ENCODE data around the gene KIF16B.

KIF16B gene

DNA sequence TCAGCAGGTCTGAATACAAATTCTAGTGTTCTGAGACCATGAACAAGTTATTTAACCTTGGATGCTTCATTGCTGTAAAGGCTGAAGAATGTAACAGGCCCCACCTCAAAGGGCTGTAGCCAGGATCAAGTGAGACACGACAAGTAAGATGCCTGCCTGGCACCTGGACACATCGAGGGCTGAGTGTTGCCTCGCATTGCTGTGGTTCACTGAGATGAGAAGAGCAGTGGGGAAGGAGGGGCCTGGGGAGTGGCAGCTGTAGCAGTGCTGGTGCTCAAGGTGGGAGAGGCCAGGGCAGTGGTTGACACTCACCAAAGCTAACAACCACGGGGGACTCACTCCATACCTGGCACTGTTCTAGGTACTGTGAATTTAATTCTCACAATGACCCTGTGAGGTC, 187.8 kb downstream of the KIF16B start:
- Mint-ChIP-seq H3K4me1 (peaks cover 1% of the 10 kb centered on the region), H3K36me3 (peaks cover 16% of the 10 kb centered on the region), H3K27me3 (no peaks in the 10 kb centered on the region), H3K4me3 (no peak overlapping the region), H3K27ac (no peak overlapping the region), H3K9me3 (no peaks in the 10 kb centered on the region)
- no peak for ATAC-seq

DNA sequence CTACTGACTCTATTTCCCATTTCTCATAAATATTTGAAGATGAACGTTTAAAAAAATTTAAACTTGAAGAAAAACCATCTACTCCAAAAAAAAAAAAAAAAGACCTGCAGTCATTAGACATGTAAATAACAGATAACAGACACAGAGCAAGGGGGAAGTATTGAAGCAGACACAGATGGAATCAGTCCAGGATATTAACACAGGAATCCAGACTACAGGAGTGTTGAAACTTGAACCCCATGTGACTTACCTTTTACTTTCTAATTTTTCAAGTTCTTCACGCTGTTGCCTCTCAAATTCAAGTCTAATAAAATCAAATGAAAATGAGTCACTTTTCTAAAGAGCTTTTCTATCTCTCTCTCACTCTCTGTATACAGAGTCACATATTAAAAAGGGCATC, 191.8 kb downstream of the KIF16B start:
- H3K36me3 Mint-ChIP-seq, result peaks cover 42% of the 10 kb centered on the region
- no peaks in the 10 kb centered on the region for H3K27me3 Mint-ChIP-seq
- H3K4me3 Mint-ChIP-seq, result no peak overlapping the region
- no peaks in the 10 kb centered on the region for H3K9me3 Mint-ChIP-seq
- H3K4me1 Mint-ChIP-seq, result no peaks in the 10 kb centered on the region
- H3K27ac Mint-ChIP-seq, result no peak overlapping the region
- ATAC-seq, result no peak

DNA sequence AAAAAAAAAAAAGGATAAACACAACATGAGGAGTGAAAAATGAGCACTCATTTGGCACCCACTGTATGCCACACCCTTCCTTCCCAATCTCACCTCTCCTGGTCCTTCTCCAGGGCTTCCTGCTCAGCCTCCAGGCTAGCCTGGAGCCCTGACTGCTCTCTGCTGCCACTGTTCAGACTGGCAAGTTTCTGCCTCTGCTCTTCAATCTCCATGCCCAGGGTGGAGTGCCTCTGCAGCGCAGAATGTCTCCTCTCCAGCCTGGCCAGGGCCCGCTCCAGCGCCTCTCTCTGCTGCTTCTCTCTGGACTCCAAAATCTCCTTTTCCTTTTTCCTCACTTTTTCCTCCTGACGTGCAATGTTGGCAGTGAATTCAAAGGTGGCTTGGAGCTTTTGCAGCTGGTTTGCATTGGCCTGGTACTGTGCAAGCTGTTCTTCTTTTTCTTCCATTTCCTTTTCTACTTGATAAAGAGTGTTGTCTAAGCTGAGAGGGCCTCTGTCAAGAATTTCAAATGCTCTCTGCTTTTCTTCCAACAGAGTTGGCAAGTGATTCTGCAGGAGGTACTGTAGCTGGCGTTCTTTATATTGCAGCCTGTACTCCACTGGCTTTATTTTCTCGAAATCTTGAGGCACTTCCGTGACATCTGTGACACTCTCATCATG, 194.4 kb downstream of the KIF16B start:
- Mint-ChIP-seq H3K36me3 (peaks cover 67% of the 10 kb centered on the region), H3K4me3 (no peak overlapping the region)
- ATAC-seq, result no peak

DNA sequence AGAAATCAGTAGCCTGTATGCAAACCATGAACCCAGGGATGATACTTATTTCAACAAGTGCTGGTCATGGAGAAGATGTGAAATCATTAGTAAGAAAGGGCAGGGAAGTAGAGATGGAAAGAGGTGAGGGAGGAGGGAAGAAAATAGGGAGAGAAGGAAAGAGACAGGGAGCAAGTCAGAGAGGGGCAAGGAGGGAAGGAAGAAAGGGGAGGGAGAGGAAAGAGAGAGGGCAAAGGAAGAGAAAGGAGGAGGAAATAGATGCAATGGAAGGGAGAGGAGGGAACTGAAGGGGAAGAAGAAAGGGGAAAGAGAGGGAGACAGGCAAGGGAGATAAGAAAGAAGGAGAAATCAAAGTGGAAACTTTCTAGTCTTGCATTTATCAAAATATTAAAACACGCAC, 195.1 kb downstream of the KIF16B start:
- no peak for ATAC-seq
- Mint-ChIP-seq H3K27me3 (no peaks in the 10 kb centered on the region), H3K4me1 (no peaks in the 10 kb centered on the region), H3K9me3 (no peaks in the 10 kb centered on the region), H3K27ac (no peak overlapping the region), H3K36me3 (peaks cover 73% of the 10 kb centered on the region), H3K4me3 (no peak overlapping the region)

More for the DNA sequence above, 194.4 kb downstream of the KIF16B start:
- no peaks in the 10 kb centered on the region for H3K9me3 Mint-ChIP-seq
- H3K4me1 Mint-ChIP-seq, result no peaks in the 10 kb centered on the region
- H3K27ac Mint-ChIP-seq, result no peak overlapping the region
- no peaks in the 10 kb centered on the region for H3K27me3 Mint-ChIP-seq

DNA sequence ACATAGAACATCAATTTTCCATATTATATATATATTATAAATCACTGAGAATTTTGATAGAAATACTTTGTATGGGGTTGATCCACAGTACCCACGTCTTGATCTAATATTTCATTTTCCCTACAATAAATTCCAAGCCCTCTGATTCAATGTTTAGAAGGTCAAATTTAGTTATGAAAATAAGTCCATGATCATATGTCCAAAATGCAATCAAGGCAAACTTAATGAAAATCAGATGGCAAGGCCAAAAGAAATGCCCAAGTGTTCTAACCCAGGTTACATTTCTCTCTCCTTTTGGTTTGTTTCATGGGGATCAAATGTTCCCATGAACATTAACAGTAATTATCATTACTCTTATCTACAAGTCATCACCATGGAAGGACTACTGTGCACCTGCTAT, 203.8 kb downstream of the KIF16B start:
- Mint-ChIP-seq H3K36me3 (peaks cover 76% of the 10 kb centered on the region), H3K4me1 (no peaks in the 10 kb centered on the region)

DNA sequence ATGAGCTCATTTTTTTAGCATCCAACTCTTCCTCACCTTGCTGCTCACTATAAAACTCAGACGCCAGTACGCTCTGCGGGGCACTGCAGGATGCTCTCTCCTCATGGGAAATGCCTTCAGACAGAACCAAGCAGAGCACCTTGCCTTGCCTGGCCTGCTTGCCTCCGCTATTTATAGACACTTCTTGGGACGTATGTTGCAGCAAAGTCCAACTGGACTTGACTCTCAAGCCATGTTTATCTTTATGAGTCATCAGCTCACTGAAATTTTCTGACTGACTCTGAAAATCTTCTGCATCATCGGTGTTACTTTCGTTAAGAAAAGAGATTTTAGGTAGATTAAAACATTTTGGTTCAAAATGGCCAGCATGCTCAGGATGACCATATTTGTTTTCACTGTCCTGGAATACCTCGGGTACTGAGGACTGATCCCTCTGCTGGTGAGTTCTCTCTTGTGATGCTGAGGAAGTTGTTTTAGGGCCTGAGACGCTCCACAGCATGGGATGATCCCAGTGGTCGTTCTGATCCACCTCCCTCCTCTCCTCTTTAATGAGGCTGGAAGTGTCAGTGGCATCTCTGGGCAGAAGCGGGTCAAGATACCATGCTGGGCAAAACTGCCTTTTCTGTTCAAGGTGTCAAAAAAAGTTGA, 204.5 kb downstream of the KIF16B start:
- H3K27me3 Mint-ChIP-seq, result no peaks in the 10 kb centered on the region
- no peaks in the 10 kb centered on the region for H3K9me3 Mint-ChIP-seq
- ATAC-seq, result no peak
- peaks cover 71% of the 10 kb centered on the region for H3K36me3 Mint-ChIP-seq
- H3K4me3 Mint-ChIP-seq, result no peak overlapping the region
- no peaks in the 10 kb centered on the region for H3K4me1 Mint-ChIP-seq
- H3K27ac Mint-ChIP-seq, result no peak overlapping the region

More for the DNA sequence above, 203.8 kb downstream of the KIF16B start:
- H3K9me3 Mint-ChIP-seq, result no peaks in the 10 kb centered on the region
- no peaks in the 10 kb centered on the region for H3K27me3 Mint-ChIP-seq
- ATAC-seq, result no peak
- no peak overlapping the region for H3K27ac Mint-ChIP-seq
- H3K4me3 Mint-ChIP-seq, result no peak overlapping the region

DNA sequence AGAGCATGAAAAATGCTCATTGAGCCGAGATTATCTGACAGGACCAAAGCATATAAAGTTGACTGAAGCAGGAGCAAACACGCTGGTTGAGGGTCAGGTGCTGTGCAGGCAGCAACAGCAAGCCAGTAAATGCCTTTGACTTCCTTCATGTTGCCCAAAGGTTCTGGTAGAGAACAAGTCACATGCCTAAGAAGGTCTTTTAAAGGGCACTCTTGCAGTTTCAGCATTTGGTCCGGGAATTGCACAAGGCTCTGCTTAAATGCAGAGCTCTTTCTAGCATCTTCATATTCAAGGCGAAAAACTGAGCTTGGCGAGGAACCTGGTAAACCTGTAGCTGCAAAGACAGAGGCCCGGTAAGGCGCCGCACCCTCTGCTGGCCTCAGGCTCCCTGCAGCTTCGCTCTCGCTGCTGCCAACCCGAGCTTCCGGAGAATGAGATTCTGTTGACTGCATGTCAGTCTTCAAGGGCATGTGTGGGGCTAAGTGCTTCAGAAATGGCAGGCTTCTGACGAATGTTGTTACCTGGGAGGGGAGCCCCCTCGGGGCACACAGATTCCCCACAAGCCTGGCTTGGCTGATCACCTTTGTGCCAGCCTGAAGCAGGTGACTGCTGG, 205.2 kb downstream of the KIF16B start:
- H3K4me3 Mint-ChIP-seq, result no peak overlapping the region
- H3K4me1 Mint-ChIP-seq, result no peaks in the 10 kb centered on the region
- H3K9me3 Mint-ChIP-seq, result no peaks in the 10 kb centered on the region
- peaks cover 66% of the 10 kb centered on the region for H3K36me3 Mint-ChIP-seq
- no peaks in the 10 kb centered on the region for H3K27me3 Mint-ChIP-seq
- H3K27ac Mint-ChIP-seq, result no peak overlapping the region
- ATAC-seq, result no peak

DNA sequence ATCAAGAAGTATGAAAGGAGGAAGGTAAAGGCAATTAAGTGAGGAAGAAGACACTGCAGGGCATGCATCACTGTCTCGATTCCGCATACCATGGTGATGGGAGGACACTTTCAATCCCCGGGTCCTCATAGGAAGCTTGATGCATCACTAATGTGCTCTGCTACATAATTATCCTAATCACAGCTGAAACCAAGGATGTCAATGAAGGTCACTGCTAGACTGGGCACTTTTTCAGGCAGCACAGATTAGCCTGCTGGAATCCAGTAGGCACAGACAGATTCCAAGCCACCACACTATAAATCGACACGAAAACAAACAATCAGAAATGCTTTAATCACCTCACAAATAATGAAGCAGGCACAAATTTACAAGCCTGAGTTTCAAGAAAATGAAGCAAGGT, 206.7 kb downstream of the KIF16B start:
- Mint-ChIP-seq H3K9me3 (no peaks in the 10 kb centered on the region), H3K27me3 (no peaks in the 10 kb centered on the region)
- no peak for ATAC-seq

DNA sequence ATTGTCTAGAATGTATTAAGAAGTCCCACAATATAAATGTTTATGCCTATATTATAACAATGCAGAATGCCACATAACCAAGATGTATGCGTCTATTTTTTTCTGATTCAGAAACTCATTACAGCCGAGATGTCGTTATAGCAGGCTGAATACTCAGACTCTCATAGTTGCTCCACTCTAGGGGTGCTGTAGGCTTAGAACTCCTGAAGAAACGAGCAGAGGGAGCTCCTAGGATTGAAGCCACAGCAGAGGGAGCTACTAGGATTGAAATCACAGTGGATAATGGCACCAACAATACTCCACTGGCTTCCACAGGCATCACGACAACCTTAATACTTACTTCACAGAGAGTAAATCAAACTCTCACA, 208.9 kb downstream of the KIF16B start:
- H3K36me3 Mint-ChIP-seq, result peaks cover 43% of the 10 kb centered on the region
- H3K27me3 Mint-ChIP-seq, result no peaks in the 10 kb centered on the region
- no peaks in the 10 kb centered on the region for H3K4me1 Mint-ChIP-seq
- H3K27ac Mint-ChIP-seq, result no peak overlapping the region
- H3K4me3 Mint-ChIP-seq, result no peak overlapping the region
- ATAC-seq, result no peak
- no peaks in the 10 kb centered on the region for H3K9me3 Mint-ChIP-seq

More for the DNA sequence above, 206.7 kb downstream of the KIF16B start:
- H3K4me3 Mint-ChIP-seq, result no peak overlapping the region
- H3K36me3 Mint-ChIP-seq, result peaks cover 59% of the 10 kb centered on the region
- H3K27ac Mint-ChIP-seq, result no peak overlapping the region
- no peaks in the 10 kb centered on the region for H3K4me1 Mint-ChIP-seq

DNA sequence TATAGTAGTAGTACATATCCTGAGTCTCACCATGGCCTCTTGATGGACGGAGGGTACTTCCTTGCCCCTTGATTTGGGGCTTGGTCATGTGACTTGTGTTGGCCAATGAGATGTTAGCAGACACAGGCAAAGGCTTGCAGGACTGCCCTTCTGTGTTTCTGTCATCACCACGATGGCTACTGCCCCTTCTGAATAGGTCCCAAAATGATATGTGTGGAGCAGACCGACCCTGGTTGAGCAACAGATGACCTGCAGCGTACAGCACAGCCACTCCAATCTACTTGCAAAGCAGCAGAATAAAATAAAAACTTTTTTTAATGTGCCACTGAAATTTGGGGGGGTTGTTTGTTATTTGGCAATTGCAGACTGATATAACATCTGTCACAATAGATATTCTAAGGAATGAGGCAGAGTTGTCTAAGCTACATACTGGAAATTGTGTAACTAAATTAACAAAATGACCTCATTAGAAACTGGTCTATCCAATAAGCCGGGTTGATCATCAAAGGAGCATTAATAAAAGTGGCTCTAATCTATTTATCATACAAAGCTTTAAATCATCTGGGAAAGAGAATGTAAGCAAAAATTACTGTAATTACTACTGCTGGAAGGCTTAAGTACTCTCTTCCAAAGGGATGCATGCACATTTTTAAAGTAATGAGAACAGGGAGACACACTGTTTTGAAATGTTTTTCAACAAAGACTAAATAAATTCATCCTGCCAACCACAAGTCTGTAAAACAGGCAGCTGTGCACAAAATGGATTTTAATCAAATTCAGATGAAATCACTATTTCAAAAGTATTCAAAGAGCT, 209.5 kb downstream of the KIF16B start:
- Mint-ChIP-seq H3K4me3 (no peak overlapping the region), H3K9me3 (no peaks in the 10 kb centered on the region), H3K4me1 (no peaks in the 10 kb centered on the region), H3K27me3 (no peaks in the 10 kb centered on the region), H3K27ac (no peak overlapping the region), H3K36me3 (peaks cover 43% of the 10 kb centered on the region)
- no peak for ATAC-seq

DNA sequence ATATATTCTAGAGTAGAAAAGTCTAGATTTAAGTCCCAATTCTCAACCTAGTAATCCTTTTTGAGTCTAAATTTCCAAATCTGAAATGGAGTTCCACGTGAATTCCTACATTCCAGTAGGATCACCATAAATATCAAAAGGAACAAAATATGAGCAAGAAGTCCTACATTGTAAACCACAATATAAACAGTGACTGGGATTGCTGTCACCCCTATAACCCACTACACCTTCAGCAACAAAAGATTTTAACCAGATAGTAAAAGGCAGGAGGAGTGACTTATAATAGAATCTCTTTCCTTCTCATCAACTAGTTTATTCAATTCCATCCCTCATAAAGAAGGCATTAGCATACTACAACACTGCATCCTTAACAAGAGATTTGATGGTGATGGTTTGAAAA, 210.6 kb downstream of the KIF16B start:
- Mint-ChIP-seq H3K27me3 (no peaks in the 10 kb centered on the region), H3K4me1 (no peaks in the 10 kb centered on the region), H3K36me3 (peaks cover 39% of the 10 kb centered on the region), H3K4me3 (no peak overlapping the region), H3K9me3 (no peaks in the 10 kb centered on the region), H3K27ac (no peak overlapping the region)
- no peak for ATAC-seq

DNA sequence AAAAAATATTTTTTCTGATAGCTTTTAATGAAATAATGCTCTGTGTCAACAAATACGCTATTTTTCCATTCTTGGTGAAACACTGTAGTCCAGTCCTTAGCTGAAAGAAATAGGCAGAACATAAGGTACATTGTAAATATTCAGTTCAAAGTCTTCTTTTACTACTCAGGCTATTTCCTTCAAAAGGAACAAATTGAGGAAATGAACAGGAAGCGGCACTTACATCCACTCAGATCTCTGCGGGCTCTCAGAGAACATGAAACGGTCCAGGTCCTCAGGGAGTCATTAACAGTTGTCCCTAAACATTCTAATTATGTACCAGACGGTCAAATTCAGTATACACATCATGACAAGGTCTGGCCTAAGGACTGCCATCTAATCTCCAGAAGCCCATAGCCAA, 212.6 kb downstream of the KIF16B start:
- H3K9me3 Mint-ChIP-seq, result no peaks in the 10 kb centered on the region
- H3K27me3 Mint-ChIP-seq, result no peaks in the 10 kb centered on the region
- no peak overlapping the region for H3K27ac Mint-ChIP-seq
- H3K4me3 Mint-ChIP-seq, result no peak overlapping the region
- H3K36me3 Mint-ChIP-seq, result peaks cover 23% of the 10 kb centered on the region
- no peak for ATAC-seq
- H3K4me1 Mint-ChIP-seq, result no peaks in the 10 kb centered on the region

DNA sequence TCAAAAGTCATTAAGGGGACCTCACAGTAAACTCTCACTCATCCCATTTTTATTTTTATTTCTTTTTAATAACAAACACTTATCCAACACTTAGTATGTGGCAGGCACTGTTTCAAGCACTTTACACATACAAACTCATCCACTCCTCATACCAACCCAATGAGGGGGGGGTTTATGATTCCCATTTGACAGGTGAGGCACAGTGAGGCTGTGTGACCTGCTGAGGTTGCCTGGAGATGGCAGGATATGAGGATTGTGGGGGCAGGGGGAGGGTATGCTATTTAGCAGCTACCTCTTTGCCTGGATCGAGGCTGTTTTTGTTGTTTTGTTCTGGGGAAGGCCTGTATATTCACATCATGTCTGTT, 219.8 kb downstream of the KIF16B start:
- no peaks in the 10 kb centered on the region for H3K9me3 Mint-ChIP-seq
- H3K27me3 Mint-ChIP-seq, result no peaks in the 10 kb centered on the region
- H3K27ac Mint-ChIP-seq, result no peak overlapping the region

DNA sequence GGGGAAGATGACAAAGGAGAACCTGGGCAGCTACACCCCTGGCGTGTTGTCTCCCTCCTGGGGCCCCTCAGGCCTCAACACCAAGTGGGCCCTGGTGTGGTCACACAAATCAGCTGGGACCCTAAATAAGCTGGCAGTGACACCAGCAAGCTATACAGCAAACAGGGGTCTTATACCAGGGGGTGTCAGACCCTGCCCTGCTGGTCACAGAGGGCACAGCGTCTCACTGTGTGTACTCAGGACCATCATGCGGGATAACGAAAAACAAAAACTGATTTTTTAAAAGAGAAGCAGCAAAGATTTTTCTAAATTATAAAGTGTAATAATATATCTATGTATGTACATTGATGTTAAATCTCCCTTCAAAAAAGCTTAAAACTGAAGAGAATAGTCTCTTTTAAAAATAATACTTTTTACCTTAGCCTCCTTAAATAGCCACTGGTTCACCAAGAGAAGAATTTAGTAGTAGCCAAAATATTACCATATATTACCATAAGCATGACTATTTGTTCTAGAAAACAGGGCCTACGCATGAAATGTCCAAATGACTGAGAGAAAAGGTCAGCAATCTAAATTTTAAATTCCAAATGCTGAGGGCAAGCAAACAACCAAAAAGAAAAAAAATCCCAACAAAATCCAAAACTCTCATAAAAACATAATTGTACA, 220.4 kb downstream of the KIF16B start:
- Mint-ChIP-seq H3K27ac (no peak overlapping the region), H3K4me1 (no peaks in the 10 kb centered on the region), H3K9me3 (no peaks in the 10 kb centered on the region), H3K36me3 (peaks cover 27% of the 10 kb centered on the region), H3K27me3 (no peaks in the 10 kb centered on the region), H3K4me3 (no peak overlapping the region)
- no peak for ATAC-seq

More for the DNA sequence above, 219.8 kb downstream of the KIF16B start:
- no peak for ATAC-seq
- no peaks in the 10 kb centered on the region for H3K4me1 Mint-ChIP-seq
- no peak overlapping the region for H3K4me3 Mint-ChIP-seq
- H3K36me3 Mint-ChIP-seq, result peaks cover 28% of the 10 kb centered on the region

DNA sequence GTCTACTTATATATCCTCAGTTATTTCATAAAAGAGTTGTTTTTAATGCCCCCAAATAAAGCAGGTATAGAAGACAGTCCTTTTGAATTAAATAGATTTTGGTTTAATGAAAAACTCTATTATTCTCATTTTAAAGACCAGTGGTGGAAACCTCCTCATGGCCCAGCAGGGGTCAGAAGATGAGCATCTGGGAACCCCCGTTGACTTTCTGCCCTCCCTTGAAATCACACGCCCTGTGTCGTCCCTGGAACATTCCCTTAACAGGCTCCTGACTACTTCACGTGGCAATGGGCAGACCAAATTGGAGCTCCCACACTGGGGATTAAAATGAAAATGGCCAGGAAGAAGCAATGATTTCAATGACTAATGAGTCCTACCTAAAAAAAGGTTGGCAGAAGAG, 220.9 kb downstream of the KIF16B start:
- Mint-ChIP-seq H3K4me1 (no peaks in the 10 kb centered on the region), H3K4me3 (no peak overlapping the region), H3K27me3 (no peaks in the 10 kb centered on the region), H3K9me3 (no peaks in the 10 kb centered on the region), H3K36me3 (peaks cover 30% of the 10 kb centered on the region), H3K27ac (no peak overlapping the region)
- no peak for ATAC-seq

All from stimulated activated memory B cell treated with anti-CD40 and anti-IgM and Interleukin-4, amounts not matched to agents 10 μg/mL and 1 μg/mL and 100 μg/mL, for 72 hours (primary cell).